Panc1 (cell line): ENCODE data around the gene STK16.

Source experiments
- POLR2AphosphoS5 ChIP-seq: IDR thresholded peaks from 2 replicates; pipeline ENCODE4 v1.6.1; 2012; ENCODE audit warnings: mild to moderate bottlenecking, low read depth, low read length, moderate library complexity
- TF ChIP-seq, protein P1 (sequence below), 2 experiments: IDR thresholded peaks; 2 replicates each; pipeline ENCODE4 v1.6.1; 2011 to 2012; ENCODE audit warnings: low read depth in 2 of 2, control low read depth in 1 of 2, low read length in 1 of 2, mild to moderate bottlenecking in 1 of 2, moderate library complexity in 1 of 2; ENCODE audit not compliant: insufficient read depth in 1 of 2
- TF ChIP-seq, protein P2 (sequence below): fragments of 450-650 bp; IDR thresholded peaks from 2 replicates; pipeline ENCODE4 v1.5.1; 2017; ENCODE audit warnings: mild to moderate bottlenecking

DNA sequence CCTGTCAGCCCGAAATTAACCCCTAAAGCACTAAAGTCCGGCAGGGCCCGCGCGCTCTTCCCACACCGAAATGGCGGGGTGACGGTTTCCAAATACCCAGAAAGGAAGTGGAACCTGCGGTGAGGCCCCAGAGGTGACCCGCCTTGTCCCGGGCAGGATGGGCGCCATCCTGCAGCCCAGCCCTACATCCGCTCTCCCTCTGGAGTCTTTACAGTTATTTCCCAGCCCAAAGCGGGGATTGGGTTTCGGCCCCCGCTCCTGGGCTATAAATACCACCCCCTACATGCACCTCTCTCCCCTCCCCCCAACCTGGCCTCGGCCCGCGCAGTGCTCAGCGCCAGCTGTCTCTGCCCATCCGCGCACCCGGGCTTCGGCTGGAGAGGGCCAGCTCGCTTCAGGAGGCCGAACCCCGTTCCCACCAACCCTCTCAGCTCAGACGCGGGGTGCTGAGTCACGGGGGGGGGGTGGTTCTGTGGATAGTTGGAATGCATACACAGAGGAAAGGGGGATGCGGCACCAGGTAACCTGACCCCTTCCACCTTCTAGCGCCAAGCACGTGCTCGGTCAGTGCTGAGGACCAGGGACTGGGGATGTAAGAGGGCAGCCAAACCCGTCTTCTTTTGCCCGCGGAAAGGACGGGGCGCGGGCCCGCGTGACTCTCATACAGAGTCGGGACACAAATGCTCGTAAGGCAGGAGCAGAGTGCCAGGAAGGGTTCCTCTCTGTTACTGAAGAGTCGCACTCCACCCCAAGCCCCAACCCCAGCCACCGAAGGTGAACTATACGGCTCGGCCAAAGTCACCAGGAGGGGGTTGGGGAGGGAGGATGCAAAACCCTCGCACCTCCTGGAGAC lies 7.8 kb downstream of the STK16 start, which contains the start of gene TUBA4B:
- TF ChIP-seq, protein P1, sequence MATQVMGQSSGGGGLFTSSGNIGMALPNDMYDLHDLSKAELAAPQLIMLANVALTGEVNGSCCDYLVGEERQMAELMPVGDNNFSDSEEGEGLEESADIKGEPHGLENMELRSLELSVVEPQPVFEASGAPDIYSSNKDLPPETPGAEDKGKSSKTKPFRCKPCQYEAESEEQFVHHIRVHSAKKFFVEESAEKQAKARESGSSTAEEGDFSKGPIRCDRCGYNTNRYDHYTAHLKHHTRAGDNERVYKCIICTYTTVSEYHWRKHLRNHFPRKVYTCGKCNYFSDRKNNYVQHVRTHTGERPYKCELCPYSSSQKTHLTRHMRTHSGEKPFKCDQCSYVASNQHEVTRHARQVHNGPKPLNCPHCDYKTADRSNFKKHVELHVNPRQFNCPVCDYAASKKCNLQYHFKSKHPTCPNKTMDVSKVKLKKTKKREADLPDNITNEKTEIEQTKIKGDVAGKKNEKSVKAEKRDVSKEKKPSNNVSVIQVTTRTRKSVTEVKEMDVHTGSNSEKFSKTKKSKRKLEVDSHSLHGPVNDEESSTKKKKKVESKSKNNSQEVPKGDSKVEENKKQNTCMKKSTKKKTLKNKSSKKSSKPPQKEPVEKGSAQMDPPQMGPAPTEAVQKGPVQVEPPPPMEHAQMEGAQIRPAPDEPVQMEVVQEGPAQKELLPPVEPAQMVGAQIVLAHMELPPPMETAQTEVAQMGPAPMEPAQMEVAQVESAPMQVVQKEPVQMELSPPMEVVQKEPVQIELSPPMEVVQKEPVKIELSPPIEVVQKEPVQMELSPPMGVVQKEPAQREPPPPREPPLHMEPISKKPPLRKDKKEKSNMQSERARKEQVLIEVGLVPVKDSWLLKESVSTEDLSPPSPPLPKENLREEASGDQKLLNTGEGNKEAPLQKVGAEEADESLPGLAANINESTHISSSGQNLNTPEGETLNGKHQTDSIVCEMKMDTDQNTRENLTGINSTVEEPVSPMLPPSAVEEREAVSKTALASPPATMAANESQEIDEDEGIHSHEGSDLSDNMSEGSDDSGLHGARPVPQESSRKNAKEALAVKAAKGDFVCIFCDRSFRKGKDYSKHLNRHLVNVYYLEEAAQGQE (IDR thresholded peaks at IDR 0.05; ENCODE audit: insufficient read depth in 1 of 2, low read depth in 2 of 2, low read length in 1 of 2) = no peak
- TF ChIP-seq POLR2AphosphoS5 = no peak
- TF ChIP-seq, protein P2, sequence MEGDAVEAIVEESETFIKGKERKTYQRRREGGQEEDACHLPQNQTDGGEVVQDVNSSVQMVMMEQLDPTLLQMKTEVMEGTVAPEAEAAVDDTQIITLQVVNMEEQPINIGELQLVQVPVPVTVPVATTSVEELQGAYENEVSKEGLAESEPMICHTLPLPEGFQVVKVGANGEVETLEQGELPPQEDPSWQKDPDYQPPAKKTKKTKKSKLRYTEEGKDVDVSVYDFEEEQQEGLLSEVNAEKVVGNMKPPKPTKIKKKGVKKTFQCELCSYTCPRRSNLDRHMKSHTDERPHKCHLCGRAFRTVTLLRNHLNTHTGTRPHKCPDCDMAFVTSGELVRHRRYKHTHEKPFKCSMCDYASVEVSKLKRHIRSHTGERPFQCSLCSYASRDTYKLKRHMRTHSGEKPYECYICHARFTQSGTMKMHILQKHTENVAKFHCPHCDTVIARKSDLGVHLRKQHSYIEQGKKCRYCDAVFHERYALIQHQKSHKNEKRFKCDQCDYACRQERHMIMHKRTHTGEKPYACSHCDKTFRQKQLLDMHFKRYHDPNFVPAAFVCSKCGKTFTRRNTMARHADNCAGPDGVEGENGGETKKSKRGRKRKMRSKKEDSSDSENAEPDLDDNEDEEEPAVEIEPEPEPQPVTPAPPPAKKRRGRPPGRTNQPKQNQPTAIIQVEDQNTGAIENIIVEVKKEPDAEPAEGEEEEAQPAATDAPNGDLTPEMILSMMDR = no peak
